Dermis microvascular lymphatic vessel endothelial cell (primary cell): ENCODE results near the gene SUCLA2. TPM values are rescaled to one million over a fixed set of nuclear protein-coding genes. Genes with fewer than 3 reads are reported as not detected.

ENCODE experiments used
- DNase-seq, 2 donors: peaks; one replicate each; pipeline versions ENCODE4 v3.0.0 to v3.0.0-alpha.2; 2010; ENCODE audit warnings: low read depth in 2 of 2
- total RNA-seq: library from RNA; depleted of rRNA; stranded (reverse); fragments of >200 nt; gene quantifications from 2 replicates; pipeline ENCODE4 v1.2.1, GENCODE V29; 2014

SUCLA2 gene
- total RNA-seq, 1 donor from 2014 or later = 30.6 TPM

DNA sequence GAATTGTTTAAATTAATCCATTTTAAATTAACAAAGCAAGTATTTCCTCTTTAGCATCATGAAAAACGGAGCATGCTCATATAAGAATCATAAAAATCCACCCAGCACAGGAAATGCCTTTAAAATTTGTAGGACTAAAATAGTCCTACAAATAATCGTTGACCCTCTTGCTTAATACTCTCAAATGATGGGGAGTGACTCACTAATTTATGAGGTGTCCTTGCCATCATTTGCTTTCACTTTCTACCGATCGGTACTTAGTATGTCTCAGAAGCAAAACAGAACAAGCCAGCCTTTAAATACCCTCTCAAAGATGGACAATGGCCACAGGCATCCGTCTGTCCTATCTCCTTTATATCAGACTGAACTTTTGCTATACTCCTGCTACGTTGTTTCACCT lies 97.2 kb downstream of the SUCLA2 start:
- no peak for DNase-seq

DNA sequence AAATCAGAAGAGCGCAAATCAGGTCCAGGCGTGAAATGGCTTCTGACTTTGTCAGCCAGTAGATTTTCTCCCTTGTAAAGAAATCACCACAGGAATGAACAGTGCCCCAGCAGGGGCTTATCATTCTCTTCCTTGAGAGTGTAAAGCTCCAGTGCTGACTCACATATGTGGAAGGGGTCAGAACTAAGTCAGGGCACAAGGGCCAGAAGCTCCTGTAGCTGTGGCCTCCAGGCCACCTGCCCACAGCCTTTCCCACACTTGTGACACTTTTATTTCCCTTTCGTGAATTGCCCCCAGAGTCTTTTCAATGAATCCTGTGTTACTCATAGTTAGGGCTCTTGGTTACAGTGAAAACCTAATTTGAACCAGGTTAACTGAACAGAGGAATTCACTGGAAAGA lies 99.6 kb downstream of the SUCLA2 start:
- no peak for DNase-seq

- no peak for DNase-seq
Measured at GRCh38 chr13:47898080-47898479, 103.0 kb downstream of the SUCLA2 start.

GRCh38 chr13:47897411-47898050 lies 103.5 kb downstream of the SUCLA2 start:
- DNase-seq = no peak

- DNase-seq = no peak
Measured at GRCh38 chr13:47896546-47896945, 104.5 kb downstream of the SUCLA2 start.

DNA sequence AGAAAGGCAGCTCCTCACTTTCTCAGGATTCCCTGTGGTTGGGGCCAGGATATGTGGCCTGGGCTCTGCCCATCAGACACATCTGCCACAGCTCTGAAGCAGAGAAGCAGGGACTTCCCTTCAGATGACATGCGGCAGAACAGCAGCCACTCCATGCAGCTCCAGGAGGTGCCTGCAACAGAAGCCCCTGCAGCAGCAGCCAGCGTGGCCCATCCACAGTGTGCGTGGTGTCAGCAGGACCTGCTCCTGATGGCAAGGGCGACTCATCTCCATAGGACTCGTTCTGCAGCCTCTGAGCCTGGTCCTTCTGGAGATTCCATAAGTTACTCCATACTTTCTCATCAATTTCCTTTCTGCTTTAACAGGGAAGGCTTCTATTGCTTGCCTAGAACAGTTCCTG lies 105.0 kb downstream of the SUCLA2 start:
- no peak for DNase-seq

DNA sequence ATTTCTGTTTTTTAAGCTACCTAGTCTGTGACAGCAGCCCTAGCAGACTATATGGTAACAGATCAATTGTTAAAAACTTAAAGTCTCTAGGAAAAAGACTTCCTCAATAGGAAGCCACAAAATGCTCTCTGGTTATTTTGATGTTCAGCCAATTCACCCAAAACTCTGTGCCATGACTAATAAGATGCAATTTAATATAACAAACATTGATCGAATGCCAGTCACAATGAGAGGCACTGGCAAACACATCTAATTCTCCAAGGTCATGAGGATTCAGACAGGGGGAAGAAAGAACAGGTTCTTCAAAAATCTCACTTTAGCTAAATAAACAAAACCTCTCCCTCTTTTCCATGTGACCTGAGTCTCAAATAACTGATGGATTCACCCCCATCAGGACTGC lies 107.5 kb downstream of the SUCLA2 start:
- no peak for DNase-seq

Other genes with a start within 250 kb of the SUCLA2 start
- gene NUDT15, start 36.5 kb upstream of the SUCLA2 start, total RNA-seq = 15.7 and 28.6 TPM in 2 replicates
- gene MED4, start 93.8 kb upstream of the SUCLA2 start, total RNA-seq = 30.3 and 33.8 TPM in 2 replicates
- 228 and 495 TPM in 2 replicates for gene ITM2B, start 231.9 kb upstream of the SUCLA2 start, total RNA-seq